ENCODE results near the gene FOXJ3.

FOXJ3 gene

GRCh38 chr1:42266253-42267135, 68.5 kb downstream of the FOXJ3 start:
- Histone ChIP-seq H3K9ac (ENCODE audit: low read length) (no peak overlapping the region), H3F3A (ENCODE audit: insufficient read depth) (peaks cover 7% of the 10 kb centered on the region)

GRCh38 chr1:42264511-42265190, 70.4 kb downstream of the FOXJ3 start:
- TF ChIP-seq CTCF (IDR thresholded peaks at IDR 0.05; ENCODE audit: insufficient read depth, low read length, poor library complexity, severe bottlenecking): no peak
- no peak for TF ChIP-seq EZH2phosphoT487 (conservative IDR thresholded peaks at IDR 0.05; ENCODE audit: low read length)
- H3K79me2 ChIP-seq (ENCODE audit: insufficient read depth, low read length): peaks cover 78% of the 10 kb centered on the region

More at GRCh38 chr1:42266253-42267135, 68.5 kb downstream of the FOXJ3 start:
- Histone ChIP-seq H3K9me2 (replicated peaks; ENCODE audit: insufficient read depth, low read length) (no peaks in the 10 kb centered on the region), H2AFZ (ENCODE audit: low read depth, low read length, severe bottlenecking) (no peak overlapping the region), H3K27me3 (ENCODE audit: low read length) (no peaks in the 10 kb centered on the region), H4K20me1 (ENCODE audit: low read depth, low read length) (peaks cover 8% of the 10 kb centered on the region; the same call in 1 of the 2 replicates), H3K79me2 (ENCODE audit: insufficient read depth, low read length) (peaks cover 75% of the 10 kb centered on the region), H3K27ac (ENCODE audit: low read depth, low read length) (no peak overlapping the region), H3K9me3 (ENCODE audit: insufficient read depth, low read length) (no peaks in the 10 kb centered on the region), H3K4me3 (ENCODE audit: insufficient read depth, low read length, poor library complexity, severe bottlenecking) (no peak overlapping the region), H3K36me3 (ENCODE audit: low read length) (peaks cover 15% of the 10 kb centered on the region; the same call in 1 of the 2 replicates), H3K4me2 (ENCODE audit: low read depth, low read length, poor library complexity, severe bottlenecking) (no peak overlapping the region)
- TF ChIP-seq EZH2phosphoT487 (conservative IDR thresholded peaks at IDR 0.05; ENCODE audit: low read length) (no peak), CTCF (IDR thresholded peaks at IDR 0.05; ENCODE audit: insufficient read depth, low read length, poor library complexity, severe bottlenecking) (no peak)

GRCh38 chr1:42263019-42263418, 72.0 kb downstream of the FOXJ3 start:
- Histone ChIP-seq H3K9me2 (replicated peaks; ENCODE audit: insufficient read depth, low read length) (no peaks in the 10 kb centered on the region), H3K9ac (ENCODE audit: low read length) (no peak overlapping the region), H2AFZ (ENCODE audit: low read depth, low read length, severe bottlenecking) (no peak overlapping the region), H4K20me1 (ENCODE audit: low read depth, low read length) (peaks cover 8% of the 10 kb centered on the region; the same call in 1 of the 2 replicates), H3K27ac (ENCODE audit: low read depth, low read length) (no peak overlapping the region), H3K79me2 (ENCODE audit: insufficient read depth, low read length) (peaks cover 77% of the 10 kb centered on the region), H3K4me2 (ENCODE audit: low read depth, low read length, poor library complexity, severe bottlenecking) (no peak overlapping the region), H3K4me3 (ENCODE audit: insufficient read depth, low read length, poor library complexity, severe bottlenecking) (no peak overlapping the region), H3F3A (ENCODE audit: insufficient read depth) (peaks cover 11% of the 10 kb centered on the region), H3K27me3 (ENCODE audit: low read length) (no peaks in the 10 kb centered on the region), H3K36me3 (ENCODE audit: low read length) (peaks cover 16% of the 10 kb centered on the region; the same call in 1 of the 2 replicates), H3K9me3 (ENCODE audit: insufficient read depth, low read length) (no peaks in the 10 kb centered on the region)
- no peak for TF ChIP-seq EZH2phosphoT487 (conservative IDR thresholded peaks at IDR 0.05; ENCODE audit: low read length)

More at GRCh38 chr1:42264511-42265190, 70.4 kb downstream of the FOXJ3 start:
- peaks cover 16% of the 10 kb centered on the region; the same call in 1 of the 2 replicates for H3K36me3 ChIP-seq (ENCODE audit: low read length)
- H3K27ac ChIP-seq (ENCODE audit: low read depth, low read length): no peak overlapping the region
- no peak overlapping the region for H3K4me3 ChIP-seq (ENCODE audit: insufficient read depth, low read length, poor library complexity, severe bottlenecking)
- H3K9ac ChIP-seq (ENCODE audit: low read length): no peak overlapping the region
- no peaks in the 10 kb centered on the region for H3K9me3 ChIP-seq (ENCODE audit: insufficient read depth, low read length)
- peaks cover 7% of the 10 kb centered on the region for H3F3A ChIP-seq (ENCODE audit: insufficient read depth)
- H2AFZ ChIP-seq (ENCODE audit: low read depth, low read length, severe bottlenecking): no peak overlapping the region
- no peaks in the 10 kb centered on the region for H3K9me2 ChIP-seq (replicated peaks; ENCODE audit: insufficient read depth, low read length)
- H3K4me2 ChIP-seq (ENCODE audit: low read depth, low read length, poor library complexity, severe bottlenecking): no peak overlapping the region
- H3K27me3 ChIP-seq (ENCODE audit: low read length): no peaks in the 10 kb centered on the region
- peaks cover 8% of the 10 kb centered on the region; the same call in 1 of the 2 replicates for H4K20me1 ChIP-seq (ENCODE audit: low read depth, low read length)

All from SU-DHL-6 (cell line).